Motor neuron (in vitro differentiated cells): Measurements from ENCODE around the gene PLXNA4. TPM values are rescaled to one million over a fixed set of nuclear protein-coding genes. Genes with fewer than 3 reads are reported as not detected.

Experiments
- ATAC-seq, 8 experiments: fragments of 200-7000 bp; cut with Tn5 transposase; replicated peaks in 6 of 8; 2 replicates each; pipeline ENCODE4 v1.8.0; 2021; ENCODE audit warnings: mild to moderate bottlenecking in 8 of 8, moderate library complexity in 8 of 8
- H3K27ac ChIP-seq, 2 donors: fragments of 250-450 bp; sonication (Bioruptor Pico); 2 replicates each; pipeline ENCODE4 v1.9.0; 2021; ENCODE audit warnings: antibody characterized with exemption in 2 of 2, mild to moderate bottlenecking in 2 of 2, moderate library complexity in 1 of 2
- H3K4me1 ChIP-seq, 2 donors: fragments of 250-450 bp; sonication (Bioruptor Pico); replicated peaks in 1 of 2; 2 replicates each; pipeline ENCODE4 v1.6.1; 2021; ENCODE audit warnings: antibody characterized with exemption in 2 of 2, mild to moderate bottlenecking in 2 of 2, moderate library complexity in 1 of 2
- H3K4me3 ChIP-seq, 5 donors: fragments of 250-450 bp; sonication (Bioruptor Pico); 2 replicates each; pipeline ENCODE4 v1.9.0; 2021; ENCODE audit warnings: antibody characterized with exemption in 5 of 5, mild to moderate bottlenecking in 5 of 5, moderate library complexity in 4 of 5
- WGBS, 10 experiments: fragments of 450-650 bp; shearing (Covaris generic); methylation state at CpG; one replicate each; pipeline ENCODE4 v1.0.0; 2022; 5-methylcytosine and 5-hydroxymethylcytosine counted together
- in situ Hi-C, 9 experiments: fragments of 400-800 bp; cut with MboI; loops; one replicate each; pipeline ENCODE4 v1.15.0; 2021; ENCODE audit warnings: low sequenced_read_pairs in 9 of 9, low pct_unique_long_range_greater_than_20kb in 2 of 9; ENCODE audit not compliant: unreplicated experiment in 9 of 9
- total RNA-seq, 8 experiments: library from RNA; unstranded; fragments of 300-600 nt; gene quantifications; 2 replicates each; pipeline versions ENCODE4 v1.2.3 to v1.2.4, GENCODE V29; 2022

PLXNA4 gene
- total RNA-seq, 8 experiments from 2014 or later = 0.38 to 8.5 (median 2.6) TPM

GRCh38 chr7:132433301-132433700 is 143.0 kb downstream of the PLXNA4 start:
- no peak overlapping the region for H3K27ac ChIP-seq
- 76 to 100% (median 89%) methylated on average over 1 to 2 of the region's 2 CpGs; no CpG with 5 or more reads in 5 of the 10 experiments for WGBS, 10 experiments
- peaks cover 9 to 19% of the 10 kb centered on the region in 2 donors for H3K4me1 ChIP-seq
- H3K4me3 ChIP-seq = no peak overlapping the region
- in situ Hi-C loops = no loop called here
- ATAC-seq = no peak

- no peak overlapping the region for H3K4me3 ChIP-seq
- WGBS, 10 experiments = 20 to 90% (median 78%) methylated on average over 1 to 10 of the region's 13 CpGs; no CpG with 5 or more reads in 2 of the 10 experiments
- ATAC-seq = peak in 3 of 8 experiments; percentile 55 to 92 (median 91)
- in situ Hi-C loops = no loop called here
- H3K27ac ChIP-seq = no peak overlapping the region
- H3K4me1 ChIP-seq = peaks cover 9 to 12% of the 10 kb centered on the region in 2 donors
These were observed 145.1 kb downstream of the PLXNA4 start for GRCh38 chr7:132430861-132431822.

GRCh38 chr7:132430041-132430855 is 146.0 kb downstream of the PLXNA4 start:
- 52 to 100% (median 86%) methylated on average over 1 to 4 of the region's 4 CpGs; no CpG with 5 or more reads in 3 of the 10 experiments for WGBS, 10 experiments
- Histone ChIP-seq H3K4me1 (peaks cover 2 to 6% of the 10 kb centered on the region in 2 donors), H3K4me3 (no peak overlapping the region), H3K27ac (no peak overlapping the region)
- in situ Hi-C loops = no loop called here
- ATAC-seq = peak in 2 of 8 experiments; percentile 19 to 29

- no peak for ATAC-seq
- in situ Hi-C loops = no loop called here
- WGBS, 10 experiments = 67 to 100% (median 100%) methylated on average over 1 of the region's 1 CpG; no CpG with 5 or more reads in 3 of the 10 experiments
These were observed 147.1 kb downstream of the PLXNA4 start for GRCh38 chr7:132429181-132429580.

GRCh38 chr7:132428247-132428919 is 147.9 kb downstream of the PLXNA4 start:
- in situ Hi-C loops = no loop called here
- WGBS, 10 experiments = 20 to 100% (median 65%) methylated on average over 1 to 9 of the region's 12 CpGs; no CpG with 5 or more reads in 2 of the 10 experiments
- Histone ChIP-seq H3K4me3 (no peak overlapping the region), H3K27ac (no peak overlapping the region), H3K4me1 (no peaks in the 10 kb centered on the region)
- peak in 1 of 8 experiments; percentile 23 for ATAC-seq

More at GRCh38 chr7:132429181-132429580, 147.1 kb downstream of the PLXNA4 start:
- Histone ChIP-seq H3K4me1 (no peaks in the 10 kb centered on the region), H3K27ac (no peak overlapping the region), H3K4me3 (no peak overlapping the region)

- H3K4me1 ChIP-seq = peaks cover 0 to 10% of the 10 kb centered on the region in 2 donors
- no peak overlapping the region for H3K4me3 ChIP-seq
- no peak overlapping the region for H3K27ac ChIP-seq
- no peak for ATAC-seq
- 67 to 80% methylated on average over 1 of the region's 4 CpGs; no CpG with 5 or more reads in 8 of the 10 experiments for WGBS, 10 experiments
- in situ Hi-C loops = no loop called here
These were observed 150.3 kb downstream of the PLXNA4 start for GRCh38 chr7:132425942-132426341.

- in situ Hi-C loops = loop anchor here in 1 of 9 experiments (25.0 kb wide), 1 partner anchor 137 kb away; no protein-coding TSS in a partner anchor
- H3K4me1 ChIP-seq = peaks cover 0 to 10% of the 10 kb centered on the region in 2 donors
- 0 to 83% (median 28%) methylated on average over 1 to 10 of the region's 15 CpGs; no CpG with 5 or more reads in 2 of the 10 experiments for WGBS, 10 experiments
- H3K27ac ChIP-seq = no peak overlapping the region
- no peak for ATAC-seq
- no peak overlapping the region for H3K4me3 ChIP-seq
These were observed 151.2 kb downstream of the PLXNA4 start for GRCh38 chr7:132424821-132425724.

GRCh38 chr7:132424277-132424676 is 152.0 kb downstream of the PLXNA4 start:
- ATAC-seq = no peak
- no peak overlapping the region for H3K4me3 ChIP-seq
- in situ Hi-C loops = loop anchor here in 1 of 9 experiments (25.0 kb wide), 1 partner anchor 138 kb away; no protein-coding TSS in a partner anchor
- no peak overlapping the region for H3K27ac ChIP-seq
- WGBS, 10 experiments = 71 to 80% (median 80%) methylated on average over 1 to 2 of the region's 2 CpGs; no CpG with 5 or more reads in 7 of the 10 experiments
- H3K4me1 ChIP-seq = peaks cover 0 to 10% of the 10 kb centered on the region in 2 donors

GRCh38 chr7:132423594-132424200 is 152.6 kb downstream of the PLXNA4 start:
- WGBS, 10 experiments = 21 to 100% (median 92%) methylated on average over 1 to 6 of the region's 10 CpGs; no CpG with 5 or more reads in 1 of the 10 experiments
- peaks cover 0 to 10% of the 10 kb centered on the region in 2 donors for H3K4me1 ChIP-seq
- in situ Hi-C loops = loop anchor here in 1 of 9 experiments (25.0 kb wide), 1 partner anchor 139 kb away; no protein-coding TSS in a partner anchor
- no peak for ATAC-seq
- no peak overlapping the region for H3K27ac ChIP-seq
- no peak overlapping the region for H3K4me3 ChIP-seq

- H3K27ac ChIP-seq = no peak overlapping the region
- H3K4me1 ChIP-seq = peaks cover 0 to 10% of the 10 kb centered on the region in 2 donors
- in situ Hi-C loops = loop anchor here in 1 of 9 experiments (25.0 kb wide), 1 partner anchor 140 kb away; no protein-coding TSS in a partner anchor
- H3K4me3 ChIP-seq = no peak overlapping the region
- ATAC-seq = peak in 7 of 8 experiments; percentile 49 to 93 (median 87)
- 0 to 72% (median 50%) methylated on average over 2 to 6 of the region's 12 CpGs; no CpG with 5 or more reads in 3 of the 10 experiments for WGBS, 10 experiments
These were observed 153.7 kb downstream of the PLXNA4 start for GRCh38 chr7:132422502-132423111.
